ENCODE results near the gene PARD6A.
A peak's percentile ranks its signal among the peaks of the same experiment; 100 is the strongest.

The PARD6A gene

DNA sequence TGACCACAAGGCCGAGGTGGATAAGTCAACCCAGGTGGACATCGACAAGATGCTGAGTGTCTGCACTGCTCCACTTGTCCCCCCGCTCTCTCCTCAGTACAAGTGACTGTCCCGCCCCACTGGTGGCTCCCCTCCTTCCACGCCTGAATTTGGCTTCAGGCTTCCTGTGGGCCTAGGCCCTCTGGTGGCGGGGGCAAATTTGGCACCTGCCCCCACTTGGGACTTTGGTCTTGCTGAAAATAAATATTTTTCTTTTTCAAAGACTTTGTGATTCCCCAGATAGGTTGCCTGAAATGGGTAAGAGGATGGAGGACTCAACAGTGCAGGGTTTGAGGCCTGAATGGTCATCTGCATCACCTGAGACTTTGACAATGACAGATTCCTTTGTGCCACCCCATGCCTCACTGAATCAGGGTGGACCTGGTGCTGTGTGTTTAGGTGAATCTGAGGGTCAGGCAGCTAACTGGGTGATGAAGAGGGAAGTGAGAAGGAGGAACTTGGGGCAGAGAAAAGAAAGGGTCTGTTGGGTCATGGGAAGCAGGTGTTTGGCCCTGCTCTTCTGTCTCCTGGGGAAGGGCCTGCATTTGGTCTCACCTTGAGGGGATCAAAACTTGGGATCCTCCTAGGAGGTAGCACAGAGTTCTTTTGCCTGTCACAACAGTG, 7.9 kb downstream of the PARD6A start:
- no peak overlapping the region for H3K4me3 ChIP-seq (IDR thresholded peaks at IDR 0.05; ENCODE audit: insufficient read depth, low read depth, low read length)
- H2AFZ ChIP-seq (ENCODE audit: low read depth) = no peak overlapping the region
- TF ChIP-seq, protein P1, sequence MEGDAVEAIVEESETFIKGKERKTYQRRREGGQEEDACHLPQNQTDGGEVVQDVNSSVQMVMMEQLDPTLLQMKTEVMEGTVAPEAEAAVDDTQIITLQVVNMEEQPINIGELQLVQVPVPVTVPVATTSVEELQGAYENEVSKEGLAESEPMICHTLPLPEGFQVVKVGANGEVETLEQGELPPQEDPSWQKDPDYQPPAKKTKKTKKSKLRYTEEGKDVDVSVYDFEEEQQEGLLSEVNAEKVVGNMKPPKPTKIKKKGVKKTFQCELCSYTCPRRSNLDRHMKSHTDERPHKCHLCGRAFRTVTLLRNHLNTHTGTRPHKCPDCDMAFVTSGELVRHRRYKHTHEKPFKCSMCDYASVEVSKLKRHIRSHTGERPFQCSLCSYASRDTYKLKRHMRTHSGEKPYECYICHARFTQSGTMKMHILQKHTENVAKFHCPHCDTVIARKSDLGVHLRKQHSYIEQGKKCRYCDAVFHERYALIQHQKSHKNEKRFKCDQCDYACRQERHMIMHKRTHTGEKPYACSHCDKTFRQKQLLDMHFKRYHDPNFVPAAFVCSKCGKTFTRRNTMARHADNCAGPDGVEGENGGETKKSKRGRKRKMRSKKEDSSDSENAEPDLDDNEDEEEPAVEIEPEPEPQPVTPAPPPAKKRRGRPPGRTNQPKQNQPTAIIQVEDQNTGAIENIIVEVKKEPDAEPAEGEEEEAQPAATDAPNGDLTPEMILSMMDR (conservative IDR thresholded peaks at IDR 0.05; ENCODE audit: low read depth, low read length) = peak; percentile 30
- H4K20me1 ChIP-seq (ENCODE audit: insufficient read depth) = no peaks in the 10 kb centered on the region
- H3K27ac ChIP-seq = no peak overlapping the region
- peaks cover 34% of the 10 kb centered on the region for H3K4me1 ChIP-seq (ENCODE audit: low read depth, poor library complexity, severe bottlenecking)
- no peaks in the 10 kb centered on the region for H3K27me3 ChIP-seq (ENCODE audit: insufficient read depth, low read depth)
- no peak overlapping the region; the same call in 1 of the 2 replicates for H3K4me2 ChIP-seq
- no peaks in the 10 kb centered on the region for H3K36me3 ChIP-seq (ENCODE audit: insufficient read depth)
- H3K9ac ChIP-seq = no peak overlapping the region
- no peaks in the 10 kb centered on the region; the same call in 1 of the 2 replicates for H3K79me2 ChIP-seq (ENCODE audit: insufficient read depth, low read depth)

DNA sequence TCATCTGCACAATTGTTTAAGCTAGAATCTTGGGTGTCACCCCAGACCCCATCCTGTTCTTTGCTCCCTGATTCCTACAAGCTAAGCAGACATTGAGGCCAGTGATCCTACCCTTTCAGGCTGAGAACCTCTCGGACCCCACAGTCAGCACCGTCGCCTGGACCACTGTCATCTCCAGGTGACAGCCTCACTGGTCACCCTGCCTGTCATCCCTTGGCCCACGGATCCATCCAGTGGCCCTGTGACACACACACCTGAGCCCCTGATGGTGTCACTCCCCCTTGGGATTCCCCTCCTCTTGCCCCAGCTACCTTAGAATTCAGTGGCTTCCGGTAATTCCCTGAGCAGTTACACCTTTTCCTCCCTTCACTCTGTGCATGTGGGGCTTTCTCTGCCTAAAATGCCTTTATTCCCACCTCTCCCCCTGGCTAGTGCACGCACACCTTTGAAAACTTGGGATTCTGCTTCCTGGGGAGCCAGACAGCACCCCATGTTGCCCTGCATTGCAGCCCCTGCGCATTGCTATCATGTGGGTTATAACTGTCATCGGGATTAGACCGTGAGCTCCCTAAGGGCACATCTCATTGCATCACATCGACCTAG, 8.8 kb downstream of the PARD6A start:
- no peak overlapping the region for H3K9ac ChIP-seq
- peaks cover 34% of the 10 kb centered on the region for H3K4me1 ChIP-seq (ENCODE audit: low read depth, poor library complexity, severe bottlenecking)
- no peaks in the 10 kb centered on the region for H4K20me1 ChIP-seq (ENCODE audit: insufficient read depth)
- H3K79me2 ChIP-seq (ENCODE audit: insufficient read depth, low read depth) = no peaks in the 10 kb centered on the region; the same call in 1 of the 2 replicates
- TF ChIP-seq, protein P1 (conservative IDR thresholded peaks at IDR 0.05; ENCODE audit: low read depth, low read length) = no peak
- no peak overlapping the region for H3K27ac ChIP-seq
- H3K27me3 ChIP-seq (ENCODE audit: insufficient read depth, low read depth) = no peaks in the 10 kb centered on the region
- H3K4me2 ChIP-seq = no peak overlapping the region
- H3K4me3 ChIP-seq (IDR thresholded peaks at IDR 0.05; ENCODE audit: insufficient read depth, low read depth, low read length) = no peak overlapping the region
- H3K36me3 ChIP-seq (ENCODE audit: insufficient read depth) = no peaks in the 10 kb centered on the region
- no peak overlapping the region for H2AFZ ChIP-seq (ENCODE audit: low read depth)

DNA sequence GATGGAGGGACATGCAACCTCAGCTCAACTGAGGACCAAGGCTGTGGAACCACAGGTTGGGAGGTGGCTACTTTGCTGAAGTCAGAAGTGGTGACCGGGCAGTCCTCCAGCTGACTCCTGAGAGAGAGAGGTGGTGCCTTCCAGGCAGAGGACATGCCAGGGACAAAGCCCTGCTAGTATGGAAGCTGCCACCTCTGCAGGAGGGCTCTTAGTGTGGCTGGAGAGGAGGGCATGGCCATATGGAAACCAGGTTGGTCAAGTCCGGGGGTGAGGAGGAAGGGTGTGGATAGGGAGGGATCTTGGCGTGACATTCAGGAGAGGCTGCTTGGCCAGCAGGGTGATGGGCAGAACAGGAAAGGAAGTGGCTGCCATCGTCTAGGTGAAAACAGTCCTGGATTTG, 11.5 kb downstream of the PARD6A start:
- H3K4me3 ChIP-seq (IDR thresholded peaks at IDR 0.05; ENCODE audit: insufficient read depth, low read depth, low read length) = no peak overlapping the region
- TF ChIP-seq, protein P1 (conservative IDR thresholded peaks at IDR 0.05; ENCODE audit: low read depth, low read length) = no peak
- no peaks in the 10 kb centered on the region for H4K20me1 ChIP-seq (ENCODE audit: insufficient read depth)
- H3K9ac ChIP-seq = no peak overlapping the region
- no peaks in the 10 kb centered on the region for H3K79me2 ChIP-seq (ENCODE audit: insufficient read depth, low read depth)
- peaks cover 19% of the 10 kb centered on the region for H3K4me1 ChIP-seq (ENCODE audit: low read depth, poor library complexity, severe bottlenecking)
- no peak overlapping the region for H2AFZ ChIP-seq (ENCODE audit: low read depth)
- H3K27me3 ChIP-seq (ENCODE audit: insufficient read depth, low read depth) = no peaks in the 10 kb centered on the region
- no peaks in the 10 kb centered on the region for H3K36me3 ChIP-seq (ENCODE audit: insufficient read depth)
- no peak overlapping the region for H3K27ac ChIP-seq
- H3K4me2 ChIP-seq = no peak overlapping the region

DNA sequence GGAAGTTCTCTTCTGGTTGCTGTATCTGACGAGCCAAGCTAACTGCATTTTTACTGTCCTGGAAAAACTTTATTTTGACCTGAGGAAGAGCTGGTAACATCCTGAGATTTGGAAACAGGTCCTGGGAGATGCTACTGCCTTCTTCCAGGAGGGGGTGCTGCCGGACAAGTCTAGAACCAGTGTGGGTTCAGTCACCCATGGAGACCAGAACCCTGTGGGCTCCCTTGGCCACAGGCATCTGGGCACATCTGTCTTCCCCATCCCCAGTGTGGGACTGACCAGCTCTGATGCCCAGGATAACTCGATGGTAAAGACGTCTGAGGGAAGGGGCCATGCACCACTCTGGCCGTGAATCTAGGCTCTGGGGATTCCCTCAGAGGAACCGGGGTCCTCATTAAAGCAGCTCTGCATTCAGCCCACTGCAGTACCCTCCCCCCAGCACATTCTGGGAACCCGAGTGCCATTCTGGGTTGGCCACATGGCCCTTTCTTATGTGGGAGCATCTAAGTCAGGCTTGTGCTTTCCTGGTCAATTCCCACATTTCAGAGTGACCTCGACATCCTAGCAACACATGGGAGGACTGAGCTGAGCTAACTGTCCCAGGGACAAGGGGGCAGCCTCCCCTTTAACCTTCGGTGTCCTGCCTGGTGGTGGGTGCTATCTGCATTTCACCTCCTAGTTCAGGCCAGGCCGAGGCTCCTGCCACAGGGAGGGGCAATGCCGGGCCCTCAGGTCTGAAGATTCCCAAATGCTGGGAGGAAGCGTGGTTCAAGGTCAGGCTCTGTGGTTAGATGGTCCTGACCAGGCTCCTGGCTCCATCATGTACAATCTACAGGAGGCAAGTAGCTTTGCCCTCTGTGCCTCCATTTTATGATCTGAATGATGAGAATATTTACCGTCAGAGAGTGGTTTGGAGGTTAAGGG, 12.2 kb downstream of the PARD6A start:
- Histone ChIP-seq H3K4me2 (no peak overlapping the region), H3K27ac (no peak overlapping the region), H3K79me2 (ENCODE audit: insufficient read depth, low read depth) (no peaks in the 10 kb centered on the region), H3K27me3 (ENCODE audit: insufficient read depth, low read depth) (no peaks in the 10 kb centered on the region), H3K9ac (no peak overlapping the region), H2AFZ (ENCODE audit: low read depth) (no peak overlapping the region), H3K4me3 (IDR thresholded peaks at IDR 0.05; ENCODE audit: insufficient read depth, low read depth, low read length) (no peak overlapping the region), H3K4me1 (ENCODE audit: low read depth, poor library complexity, severe bottlenecking) (peaks cover 14% of the 10 kb centered on the region), H3K36me3 (ENCODE audit: insufficient read depth) (no peaks in the 10 kb centered on the region), H4K20me1 (ENCODE audit: insufficient read depth) (no peaks in the 10 kb centered on the region)
- TF ChIP-seq, protein P1 (conservative IDR thresholded peaks at IDR 0.05; ENCODE audit: low read depth, low read length) = peak; percentile 79
